ENCODE data around the gene ZNF496. TPM values are rescaled to one million over a fixed set of nuclear protein-coding genes. Genes with fewer than 3 reads are reported as not detected.
"Not testable (repeated sequence)": the region's sequence is repeated elsewhere in the genome, so short reads cannot be mapped to it uniquely, and the experiment has no call there.

The ZNF496 gene
- polyA plus RNA-seq, 3 donors: 1.6 to 7.7 (median 2.4) TPM

GRCh38 chr1:247266053-247266452, 65.6 kb downstream of the ZNF496 start:
- no peak for TF ChIP-seq CTCF (IDR thresholded peaks at IDR 0.05)
- no peak for DNase-seq
- Histone ChIP-seq H2AFZ (ENCODE audit: insufficient read depth, low read depth, low read length, poor library complexity, severe bottlenecking) (no peak overlapping the region), H3K79me2 (ENCODE audit: insufficient read depth, low read length) (no peaks in the 10 kb centered on the region), H3K27ac (ENCODE audit: low read depth in 1 of 2, low read length in 2 of 2) (no peak overlapping the region), H3K4me1 (ENCODE audit: control insufficient read depth in 1 of 2, insufficient read depth in 2 of 2, low read length in 2 of 2) (no peaks in the 10 kb centered on the region), H3K27me3 (ENCODE audit: control insufficient read depth in 2 of 2, insufficient read depth in 2 of 2, low read length in 2 of 2) (no peaks in the 10 kb centered on the region), H3K9me3 (replicated peaks in 1 of 2; ENCODE audit: control insufficient read depth in 1 of 2, insufficient read depth in 1 of 2, low read length in 2 of 2) (peaks cover 9 to 25% of the 10 kb centered on the region in 2 donors), H3K4me2 (replicated peaks; ENCODE audit: extremely low read depth, low read length, poor library complexity, severe bottlenecking) (no peak overlapping the region), H3K36me3 (replicated peaks in 1 of 2; ENCODE audit: control insufficient read depth in 1 of 2, insufficient read depth in 2 of 2, low read length in 2 of 2) (no peaks in the 10 kb centered on the region), H4K20me1 (ENCODE audit: insufficient read depth, low read length) (no peaks in the 10 kb centered on the region), H3K4me3 (replicated peaks in 1 of 3; ENCODE audit: low read depth in 2 of 3, low read length in 3 of 3) (no peak overlapping the region), H3K9ac (ENCODE audit: insufficient read depth, low read length, poor library complexity, severe bottlenecking) (no peak overlapping the region)
- Mint-ChIP-seq H3K36me3 (no peaks in the 10 kb centered on the region), H3K27ac (no peak overlapping the region), H3K4me1 (no peaks in the 10 kb centered on the region), H3K27me3 (ENCODE audit: low read depth in 3 of 3) (peaks cover 0 to 3% (median 2%) of the 10 kb centered on the region in 3 donors), H3K9me3 (peaks cover 21 to 47% (median 23%) of the 10 kb centered on the region in 7 donors), H3K4me3 (no peak overlapping the region)
- intact Hi-C loops (cut with micrococcal nuclease): no loop called here
- 83% methylated on average over 3 of the region's 5 CpGs for WGBS (ENCODE audit: insufficient coverage)

- H3K27ac ChIP-seq (ENCODE audit: low read depth in 1 of 2, low read length in 2 of 2); H3K27me3 Mint-ChIP-seq (ENCODE audit: low read depth in 3 of 3); H3K9ac ChIP-seq (ENCODE audit: insufficient read depth, low read length, poor library complexity, severe bottlenecking); intact Hi-C loops (cut with micrococcal nuclease); H3K4me1 Mint-ChIP-seq; H3K4me2 ChIP-seq (replicated peaks; ENCODE audit: extremely low read depth, low read length, poor library complexity, severe bottlenecking); H3K27me3 ChIP-seq (ENCODE audit: control insufficient read depth in 2 of 2, insufficient read depth in 2 of 2, low read length in 2 of 2); H3K79me2 ChIP-seq (ENCODE audit: insufficient read depth, low read length); DNase-seq; H3K4me3 Mint-ChIP-seq; H2AFZ ChIP-seq (ENCODE audit: insufficient read depth, low read depth, low read length, poor library complexity, severe bottlenecking); H3K4me3 ChIP-seq (replicated peaks in 1 of 3; ENCODE audit: low read depth in 2 of 3, low read length in 3 of 3); H3K9me3 ChIP-seq (replicated peaks in 1 of 2; ENCODE audit: control insufficient read depth in 1 of 2, insufficient read depth in 1 of 2, low read length in 2 of 2); H3K36me3 Mint-ChIP-seq; H3K4me1 ChIP-seq (ENCODE audit: control insufficient read depth in 1 of 2, insufficient read depth in 2 of 2, low read length in 2 of 2); H3K27ac Mint-ChIP-seq; H4K20me1 ChIP-seq (ENCODE audit: insufficient read depth, low read length); H3K36me3 ChIP-seq (replicated peaks in 1 of 2; ENCODE audit: control insufficient read depth in 1 of 2, insufficient read depth in 2 of 2, low read length in 2 of 2): not testable (repeated sequence)
- no CpG with 5 or more reads among the region's 1 CpG for WGBS (ENCODE audit: insufficient coverage)
- H3K9me3 Mint-ChIP-seq: peaks cover 9 to 17% (median 12%) of the 10 kb centered on the region in 7 donors
Measured at GRCh38 chr1:247255772-247256171, 75.9 kb downstream of the ZNF496 start, which contains the start of gene VN1R5. Gene VN1R5 (plus strand): TSS chr1:247256072.

Measured in CD14-positive monocyte (primary cell).